HG03575 (cell line): ENCODE results near the gene NEK6.

Source experiments
- ATAC-seq: cut with Tn5 transposase; IDR thresholded peaks from one replicate; pipeline ENCODE4 v1.9.1; 2021; ENCODE audit not compliant: unreplicated experiment, insufficient number of reproducible peaks, low FRiP score; ENCODE audit errors: extremely low read depth

Gene NEK6

DNA sequence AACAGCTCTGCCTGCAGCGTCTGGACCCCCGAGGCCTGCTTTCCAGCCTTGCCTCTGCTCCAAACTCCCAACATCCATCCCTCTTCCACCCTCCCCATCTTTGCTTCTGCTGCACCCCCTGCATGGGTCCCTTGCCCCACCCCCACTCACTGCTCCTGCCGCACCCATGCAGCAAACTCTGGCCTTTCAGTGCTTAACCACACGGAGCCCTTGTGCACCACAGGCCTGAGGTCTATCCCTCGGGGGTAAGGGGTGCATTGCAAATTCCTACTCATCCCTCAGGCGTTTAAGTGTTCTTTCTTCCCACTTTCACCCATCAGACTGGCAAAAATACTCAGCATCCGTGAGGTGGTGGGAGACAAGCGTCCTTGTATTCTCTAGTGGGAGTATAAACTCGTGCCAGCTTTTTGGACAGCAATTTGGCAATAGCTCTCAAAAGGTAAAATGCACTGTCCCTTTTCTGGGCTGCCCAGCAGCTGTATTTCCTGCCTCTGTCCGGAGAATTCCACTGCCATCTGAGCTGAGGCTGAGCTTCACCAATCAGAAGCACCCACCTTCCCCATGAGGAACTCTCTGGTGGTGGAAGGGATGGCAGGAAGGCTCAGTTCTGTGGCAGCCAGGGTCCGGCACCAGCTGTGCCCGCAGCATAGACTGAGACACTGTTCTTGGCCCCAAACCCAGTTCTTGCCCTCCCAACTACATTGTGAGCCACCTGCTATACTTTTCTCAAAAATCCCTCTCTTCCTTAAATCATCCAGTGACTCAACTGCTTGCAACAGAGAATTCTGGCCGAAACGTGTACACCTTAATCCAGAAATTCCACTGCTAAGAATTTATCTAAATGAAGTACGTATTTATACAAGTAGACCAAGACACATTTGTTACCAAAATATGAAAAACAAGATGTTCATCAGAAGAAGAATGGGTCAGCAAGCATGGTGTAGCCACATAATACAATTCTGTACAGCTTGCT lies 142.5 kb downstream of the NEK6 start:
- no peak for ATAC-seq
